ENCODE measurements around the gene GABPB2. TPM values are rescaled to one million over a fixed set of nuclear protein-coding genes. Genes with fewer than 3 reads are reported as not detected.

Gene GABPB2
- total RNA-seq, 1 donor from 2014 or later: 6.1 TPM

DNA sequence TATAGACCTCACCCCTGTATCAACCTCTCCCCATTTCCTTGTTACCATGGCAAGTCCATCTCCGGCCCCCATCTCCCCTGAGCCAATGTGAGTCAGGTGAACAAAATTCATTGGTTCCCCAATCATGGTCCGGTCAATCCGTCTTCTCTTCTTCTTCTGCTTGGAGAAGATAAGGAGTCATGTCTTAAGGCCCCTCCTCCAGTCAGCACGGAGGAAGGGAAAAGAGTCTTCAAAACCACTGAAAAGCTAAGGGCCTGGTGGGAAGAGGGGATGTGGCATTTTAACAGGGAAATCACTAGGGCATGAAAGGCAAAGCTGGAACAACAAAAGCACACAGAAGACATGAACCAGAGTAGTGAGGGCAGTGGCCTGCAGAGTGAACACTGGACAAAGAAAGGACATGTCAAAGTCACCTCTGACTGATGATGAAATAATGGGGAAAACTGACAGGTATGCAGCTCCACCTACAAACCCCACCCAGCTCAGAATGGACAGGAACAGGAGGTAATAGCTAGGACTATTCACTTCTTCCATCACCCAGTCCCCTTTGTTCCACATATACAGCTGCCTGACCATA is 15.5 kb upstream of the GABPB2 start:
- peaks cover 17% of the 10 kb centered on the region for H3K36me3 Mint-ChIP-seq (ENCODE audit: low read depth)
- no peaks in the 10 kb centered on the region for H3K9me3 Mint-ChIP-seq
- TF ChIP-seq, protein P1, sequence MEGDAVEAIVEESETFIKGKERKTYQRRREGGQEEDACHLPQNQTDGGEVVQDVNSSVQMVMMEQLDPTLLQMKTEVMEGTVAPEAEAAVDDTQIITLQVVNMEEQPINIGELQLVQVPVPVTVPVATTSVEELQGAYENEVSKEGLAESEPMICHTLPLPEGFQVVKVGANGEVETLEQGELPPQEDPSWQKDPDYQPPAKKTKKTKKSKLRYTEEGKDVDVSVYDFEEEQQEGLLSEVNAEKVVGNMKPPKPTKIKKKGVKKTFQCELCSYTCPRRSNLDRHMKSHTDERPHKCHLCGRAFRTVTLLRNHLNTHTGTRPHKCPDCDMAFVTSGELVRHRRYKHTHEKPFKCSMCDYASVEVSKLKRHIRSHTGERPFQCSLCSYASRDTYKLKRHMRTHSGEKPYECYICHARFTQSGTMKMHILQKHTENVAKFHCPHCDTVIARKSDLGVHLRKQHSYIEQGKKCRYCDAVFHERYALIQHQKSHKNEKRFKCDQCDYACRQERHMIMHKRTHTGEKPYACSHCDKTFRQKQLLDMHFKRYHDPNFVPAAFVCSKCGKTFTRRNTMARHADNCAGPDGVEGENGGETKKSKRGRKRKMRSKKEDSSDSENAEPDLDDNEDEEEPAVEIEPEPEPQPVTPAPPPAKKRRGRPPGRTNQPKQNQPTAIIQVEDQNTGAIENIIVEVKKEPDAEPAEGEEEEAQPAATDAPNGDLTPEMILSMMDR (conservative IDR thresholded peaks at IDR 0.05): no peak
- DNase-seq (ENCODE audit: low read depth, low spot score): no peak
- H3K27me3 Mint-ChIP-seq (ENCODE audit: low read depth): no peaks in the 10 kb centered on the region
- peaks cover 42% of the 10 kb centered on the region for H3K4me1 Mint-ChIP-seq
- peak overlapping the region; percentile 9 for H3K4me3 Mint-ChIP-seq
- peak overlapping the region; percentile 22 for H3K27ac Mint-ChIP-seq (ENCODE audit: unreplicated experiment)

DNA sequence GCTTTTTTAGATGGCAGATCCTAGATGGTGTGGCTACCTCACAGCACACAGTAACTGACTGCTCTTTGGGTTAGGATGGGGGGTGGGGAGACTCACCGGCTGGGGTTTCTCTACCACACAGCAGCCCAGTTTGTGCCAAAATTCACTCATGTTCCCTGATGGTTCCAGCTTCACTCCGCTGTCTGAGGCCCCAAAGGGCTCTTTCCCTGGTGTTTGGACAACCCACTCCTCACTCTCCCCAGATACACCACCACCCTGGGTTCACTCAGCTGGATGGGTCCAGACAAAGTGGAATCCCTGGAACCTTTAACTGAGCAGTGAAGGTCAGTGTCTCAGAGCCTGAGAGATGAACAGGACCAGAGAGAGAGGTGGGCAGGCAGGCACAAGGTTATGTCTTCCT is 15.0 kb upstream of the GABPB2 start:
- DNase-seq (ENCODE audit: low read depth, low spot score): no peak
- Mint-ChIP-seq H3K4me3 (peak overlapping the region; percentile 98), H3K27ac (ENCODE audit: unreplicated experiment) (peak overlapping the region; percentile 22), H3K9me3 (no peaks in the 10 kb centered on the region), H3K4me1 (peaks cover 41% of the 10 kb centered on the region), H3K36me3 (ENCODE audit: low read depth) (peaks cover 17% of the 10 kb centered on the region), H3K27me3 (ENCODE audit: low read depth) (no peaks in the 10 kb centered on the region)
- TF ChIP-seq, protein P1 (conservative IDR thresholded peaks at IDR 0.05): no peak

- Mint-ChIP-seq H3K4me1 (peaks cover 39% of the 10 kb centered on the region), H3K4me3 (peak overlapping the region; percentile 98), H3K27me3 (ENCODE audit: low read depth) (no peaks in the 10 kb centered on the region), H3K36me3 (ENCODE audit: low read depth) (peaks cover 17% of the 10 kb centered on the region), H3K9me3 (no peaks in the 10 kb centered on the region), H3K27ac (ENCODE audit: unreplicated experiment) (peak overlapping the region; percentile 13)
- no peak for DNase-seq (ENCODE audit: low read depth, low spot score)
- TF ChIP-seq, protein P1 (conservative IDR thresholded peaks at IDR 0.05): no peak
These were observed 14.4 kb upstream of the GABPB2 start for GRCh38 chr1:151056149-151056548.

- Mint-ChIP-seq H3K36me3 (ENCODE audit: low read depth) (peaks cover 20% of the 10 kb centered on the region), H3K4me1 (peaks cover 57% of the 10 kb centered on the region), H3K4me3 (peak overlapping the region; percentile 98), H3K27ac (ENCODE audit: unreplicated experiment) (peak overlapping the region; percentile 95), H3K27me3 (ENCODE audit: low read depth) (no peaks in the 10 kb centered on the region), H3K9me3 (no peaks in the 10 kb centered on the region)
- TF ChIP-seq, protein P1 (conservative IDR thresholded peaks at IDR 0.05): no peak
- no peak for DNase-seq (ENCODE audit: low read depth, low spot score)
These were observed 11.9 kb upstream of the GABPB2 start for GRCh38 chr1:151058692-151059091.

DNA sequence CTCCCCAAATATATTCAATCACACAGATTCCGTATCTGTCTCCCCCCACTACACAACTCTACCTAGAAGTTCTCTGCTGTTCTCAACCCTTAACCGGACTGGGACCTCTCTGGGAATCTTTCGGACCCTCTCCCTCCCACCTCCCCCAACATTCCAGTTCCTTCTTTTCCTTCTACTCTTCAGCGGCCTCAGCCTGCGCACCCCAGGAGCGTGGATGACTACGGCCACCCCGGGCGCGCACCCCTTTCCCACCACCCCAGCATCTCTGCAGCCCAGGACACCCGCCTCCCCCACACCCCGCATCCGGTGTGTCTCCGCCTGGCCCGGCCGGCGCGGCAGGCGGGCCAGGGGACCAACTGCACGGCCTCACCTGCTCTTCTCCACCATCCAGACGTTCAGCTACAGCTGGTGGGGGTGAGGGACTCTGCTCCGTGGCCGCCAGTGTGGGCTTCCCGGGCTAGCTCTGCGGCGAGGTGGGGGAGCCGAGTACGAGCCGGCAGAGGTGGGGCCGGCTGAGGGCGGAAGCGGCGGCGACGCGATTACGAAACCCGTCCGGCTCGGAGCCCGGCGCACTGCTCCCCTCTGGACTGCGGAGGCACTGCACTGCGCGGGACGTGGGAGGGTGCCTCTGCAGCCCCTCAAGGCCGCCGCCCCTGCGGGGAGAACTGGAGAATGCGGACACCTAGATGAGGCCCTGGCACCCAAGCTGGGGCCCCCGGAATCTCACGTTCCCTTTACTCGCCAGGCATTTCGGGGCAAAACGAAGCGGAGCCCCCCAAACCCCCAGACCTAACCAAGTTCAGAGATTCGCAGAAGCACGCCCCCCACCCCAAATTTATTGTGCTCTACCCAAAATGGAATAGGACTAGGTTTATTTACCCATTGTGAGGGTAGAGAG is 11.2 kb upstream of the GABPB2 start, which contains the start of gene CDC42SE1:
Gene CDC42SE1, minus strand, starts transcription at position 514 of the 898 bp plus-strand sequence. CDS start 3,892 bp downstream, outside the sequence.
- no peaks in the 10 kb centered on the region for H3K27me3 Mint-ChIP-seq (ENCODE audit: low read depth)
- peak within 1 kb of the TSS; percentile 98 for H3K27ac Mint-ChIP-seq (ENCODE audit: unreplicated experiment)
- TF ChIP-seq, protein P1 (conservative IDR thresholded peaks at IDR 0.05): peak; percentile 76
- DNase-seq (ENCODE audit: low read depth, low spot score): peak; percentile 80
- peak within 1 kb of the TSS; percentile 98 for H3K4me3 Mint-ChIP-seq
- H3K36me3 Mint-ChIP-seq (ENCODE audit: low read depth): peaks cover 20% of the 10 kb centered on the region
- H3K9me3 Mint-ChIP-seq: no peaks in the 10 kb centered on the region
- peaks cover 60% of the 10 kb centered on the region for H3K4me1 Mint-ChIP-seq

Data from neural crest cell (in vitro differentiated cells).